ENCODE results near the gene SLC2A14.
"Not testable (repeated sequence)": the region's sequence is repeated elsewhere in the genome, so short reads cannot be mapped to it uniquely, and the experiment has no call there.

SLC2A14 gene

GRCh38 chr12:7872566-7873319 is at the start of gene SLC2A14:
Gene SLC2A14 (minus strand): TSS chr12:7872915. CDS start chr12:7869880, 3,035 bp downstream.
- DNase-seq = no peak

GRCh38 chr12:7921181-7921580 is 48.5 kb upstream of the SLC2A14 start:
- DNase-seq = not testable (repeated sequence)

- DNase-seq = not testable (repeated sequence)
Measured at GRCh38 chr12:7918268-7918590, 45.5 kb upstream of the SLC2A14 start.

- no peak for DNase-seq
Measured at GRCh38 chr12:7917392-7918267, 44.9 kb upstream of the SLC2A14 start.

- no peak for DNase-seq
Measured at GRCh38 chr12:7916936-7917335, 44.2 kb upstream of the SLC2A14 start.

GRCh38 chr12:7915661-7916403 is 43.1 kb upstream of the SLC2A14 start:
- DNase-seq = peak in 1 of 2 donors; percentile 42

GRCh38 chr12:7910106-7910505 is 37.4 kb upstream of the SLC2A14 start:
- DNase-seq = not testable (repeated sequence)

- no peak for DNase-seq
Measured at GRCh38 chr12:7907009-7907408, 34.3 kb upstream of the SLC2A14 start.

- DNase-seq = not testable (repeated sequence)
Measured at GRCh38 chr12:7906303-7906702, 33.6 kb upstream of the SLC2A14 start.

- not testable (repeated sequence) for DNase-seq
Measured at GRCh38 chr12:7905600-7906125, 32.9 kb upstream of the SLC2A14 start.

GRCh38 chr12:7905071-7905470 is 32.4 kb upstream of the SLC2A14 start:
- DNase-seq = no peak

- DNase-seq = not testable (repeated sequence)
Measured at GRCh38 chr12:7902416-7902815, 29.7 kb upstream of the SLC2A14 start.

GRCh38 chr12:7899755-7900154 is 27.0 kb upstream of the SLC2A14 start:
- DNase-seq = no peak

GRCh38 chr12:7896726-7897125 is 24.0 kb upstream of the SLC2A14 start:
- not testable (repeated sequence) for DNase-seq

GRCh38 chr12:7892186-7892980 is 19.7 kb upstream of the SLC2A14 start:
- no peak for DNase-seq

- no peak for DNase-seq
Measured at GRCh38 chr12:7884689-7885088, 12.0 kb upstream of the SLC2A14 start.

- DNase-seq = not testable (repeated sequence)
Measured at GRCh38 chr12:7881736-7882120, 9.0 kb upstream of the SLC2A14 start.

GRCh38 chr12:7880952-7881735 is 8.4 kb upstream of the SLC2A14 start:
- not testable (repeated sequence) for DNase-seq

- no peak for DNase-seq
Measured at GRCh38 chr12:7879246-7879645, 6.5 kb upstream of the SLC2A14 start.

GRCh38 chr12:7877420-7877819 is 4.7 kb upstream of the SLC2A14 start:
- no peak for DNase-seq

- DNase-seq = no peak
Measured at GRCh38 chr12:7870335-7870734, 2.4 kb downstream of the SLC2A14 start.

Data from CD4-positive, alpha-beta T cell treated with Interleukin-4 for 1 hour (primary cell).